HS-5 (cell line): ENCODE measurements around the gene TOP1.
"Not testable (repeated sequence)": the region's sequence is repeated elsewhere in the genome, so short reads cannot be mapped to it uniquely, and the experiment has no call there.

Experiments used
- DNase-seq: peaks from one replicate; pipeline ENCODE4 v3.0.0-alpha.2; 2012; ENCODE audit warnings: low read depth

Gene TOP1

GRCh38 chr20:41131594-41132387 is 103.2 kb downstream of the TOP1 start:
- no peak for DNase-seq

DNA sequence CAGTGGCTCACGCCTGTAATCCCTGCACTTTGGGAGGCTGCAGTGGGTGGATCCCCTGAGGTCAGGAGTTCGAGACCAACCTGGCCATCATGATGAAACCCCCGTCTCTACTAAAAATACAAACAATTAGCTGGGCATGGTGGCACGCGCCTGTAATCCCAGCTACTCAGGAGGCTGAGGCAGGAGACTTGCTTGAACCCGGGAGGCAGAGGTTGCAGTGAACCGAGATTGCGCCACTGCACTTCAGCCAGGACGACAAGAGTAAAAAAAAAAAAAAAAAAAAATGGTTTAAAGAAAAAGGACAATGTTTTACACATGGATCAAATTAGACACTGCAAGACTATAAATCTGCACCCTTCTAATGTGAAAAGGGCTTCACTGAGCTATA is 103.8 kb downstream of the TOP1 start:
- DNase-seq: not testable (repeated sequence)

- no peak for DNase-seq
Observed at GRCh38 chr20:41133709-41134361, 105.2 kb downstream of the TOP1 start.

- DNase-seq: no peak
Observed at GRCh38 chr20:41134362-41135186, 106.0 kb downstream of the TOP1 start.

GRCh38 chr20:41135187-41135887 is 106.7 kb downstream of the TOP1 start:
- no peak for DNase-seq

- no peak for DNase-seq
Observed at GRCh38 chr20:41135888-41136679, 107.5 kb downstream of the TOP1 start.

GRCh38 chr20:41136680-41137613 is 108.3 kb downstream of the TOP1 start, which contains the start of gene PLCG1:
Gene PLCG1 (plus strand): TSS chr20:41137543. CDS start chr20:41137642, 99 bp downstream.
- DNase-seq: no peak

GRCh38 chr20:41137614-41138474 is 109.2 kb downstream of the TOP1 start:
- DNase-seq: no peak

DNA sequence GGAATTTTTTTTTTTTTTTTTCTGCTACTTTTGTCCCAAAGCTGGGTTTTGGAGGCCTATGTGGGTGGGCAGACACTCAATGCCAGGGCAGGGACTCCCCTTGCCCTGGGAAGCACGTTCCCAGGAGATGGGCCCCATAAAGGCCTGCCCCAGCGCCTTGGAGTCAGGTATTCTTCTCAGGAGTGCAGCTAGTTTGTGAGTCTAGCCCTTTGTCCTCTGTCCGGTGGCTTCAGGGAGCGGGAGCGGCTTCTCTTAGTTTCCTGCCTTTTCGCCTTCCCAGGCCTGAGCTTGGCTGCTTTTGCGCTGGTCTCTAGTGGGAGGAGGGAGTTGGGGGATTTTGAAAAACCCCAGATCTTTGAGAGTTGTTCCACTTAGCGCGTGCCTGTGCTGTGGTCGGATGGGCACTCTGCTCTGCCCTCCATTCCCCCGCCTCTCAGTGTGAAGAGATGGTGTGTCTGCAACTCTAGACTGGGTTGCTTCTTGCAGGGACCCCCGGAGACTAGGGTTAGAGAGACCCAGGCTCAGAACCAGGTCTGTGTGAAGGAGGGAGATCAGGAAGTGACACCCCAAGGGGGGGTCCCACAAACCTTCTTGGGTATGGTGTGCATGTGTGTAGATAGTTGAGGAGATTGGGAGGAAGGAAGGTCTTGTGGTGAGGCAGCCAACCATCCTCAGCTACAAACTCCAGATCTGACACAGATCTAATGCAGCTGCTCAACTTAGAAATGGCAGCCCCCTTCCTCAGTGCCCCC is 110.0 kb downstream of the TOP1 start:
- no peak for DNase-seq

DNA sequence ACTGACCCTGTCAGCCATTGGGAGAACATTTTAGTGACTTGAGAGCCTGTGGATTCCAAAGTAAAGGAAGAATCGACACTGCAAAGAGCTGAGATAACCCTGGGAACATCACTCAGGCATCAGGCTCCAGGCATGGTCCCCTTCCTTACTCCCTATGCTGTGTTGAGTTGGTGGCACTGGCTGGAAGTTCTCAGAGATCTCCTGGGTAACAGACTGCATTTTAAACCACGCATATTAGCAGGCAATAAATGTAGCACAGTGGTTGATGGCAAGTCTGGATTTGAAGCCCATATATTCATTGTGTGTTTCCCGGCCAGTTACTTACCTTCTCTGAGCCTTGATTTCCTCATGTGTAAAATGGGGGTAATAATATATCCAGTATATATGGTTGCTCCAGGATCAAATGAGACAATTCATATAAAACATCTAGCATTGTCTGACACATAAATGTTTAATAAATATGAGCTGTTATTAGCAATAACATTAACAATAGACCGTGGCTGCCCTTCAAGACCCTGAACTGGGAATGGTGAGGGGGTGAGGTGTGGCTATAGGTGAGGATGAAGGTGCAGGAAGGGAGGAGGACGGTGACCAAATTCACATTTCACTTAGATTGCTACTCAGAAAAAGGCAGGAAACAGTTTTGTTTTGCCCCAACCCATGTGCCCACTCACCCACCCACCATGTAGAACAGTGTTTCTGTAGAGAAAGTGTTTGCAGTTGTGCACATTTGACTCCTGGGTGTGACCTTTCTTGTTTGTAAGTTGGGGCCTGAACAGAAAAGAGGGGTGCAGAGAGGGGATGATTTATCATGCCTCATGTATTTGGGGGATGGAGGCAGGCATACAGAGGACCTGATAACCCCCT is 110.8 kb downstream of the TOP1 start:
- DNase-seq: no peak

DNA sequence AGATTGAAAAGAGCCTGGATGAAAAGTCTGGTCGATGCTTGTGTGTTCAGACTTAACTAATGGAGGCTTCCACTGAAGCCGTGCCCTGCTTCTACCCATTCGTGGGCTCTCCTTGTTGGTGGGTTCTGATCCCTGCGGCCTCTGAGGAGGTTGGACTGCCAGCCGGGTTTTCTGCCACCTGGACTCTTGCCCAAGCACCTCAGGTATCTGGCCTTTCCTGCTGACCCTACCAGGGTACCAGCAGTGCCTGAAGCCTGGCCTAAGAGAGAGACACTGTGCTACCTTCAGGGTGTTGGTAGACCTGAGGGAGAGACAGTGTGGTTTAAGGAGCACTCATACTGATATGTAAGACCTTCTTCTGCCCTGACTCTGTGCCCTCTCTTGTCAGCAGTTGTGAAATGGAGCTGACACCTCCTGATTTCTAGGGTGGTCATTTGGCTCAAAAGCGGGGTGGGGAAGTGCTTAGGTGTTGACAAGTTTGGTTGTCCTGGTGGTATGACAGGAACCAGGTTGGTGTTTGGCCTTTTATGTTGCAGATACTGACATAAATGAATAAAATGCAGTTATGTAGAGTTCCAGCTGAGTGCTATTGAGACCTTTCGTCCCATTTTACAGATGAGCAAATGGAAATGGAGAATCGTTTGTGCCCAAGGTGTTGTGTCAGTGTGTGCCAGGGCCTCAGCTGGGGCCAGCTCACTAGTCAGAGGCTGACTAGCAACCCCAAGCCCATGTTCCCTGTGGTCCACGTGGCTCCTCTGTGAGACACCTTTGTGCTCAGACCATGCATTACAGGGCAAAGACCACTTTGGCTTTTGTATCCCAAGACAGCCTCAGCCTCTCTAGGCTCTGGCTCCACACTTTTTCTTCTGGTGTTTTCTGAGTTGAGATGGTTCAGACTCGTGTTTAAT is 111.9 kb downstream of the TOP1 start:
- DNase-seq: no peak

DNA sequence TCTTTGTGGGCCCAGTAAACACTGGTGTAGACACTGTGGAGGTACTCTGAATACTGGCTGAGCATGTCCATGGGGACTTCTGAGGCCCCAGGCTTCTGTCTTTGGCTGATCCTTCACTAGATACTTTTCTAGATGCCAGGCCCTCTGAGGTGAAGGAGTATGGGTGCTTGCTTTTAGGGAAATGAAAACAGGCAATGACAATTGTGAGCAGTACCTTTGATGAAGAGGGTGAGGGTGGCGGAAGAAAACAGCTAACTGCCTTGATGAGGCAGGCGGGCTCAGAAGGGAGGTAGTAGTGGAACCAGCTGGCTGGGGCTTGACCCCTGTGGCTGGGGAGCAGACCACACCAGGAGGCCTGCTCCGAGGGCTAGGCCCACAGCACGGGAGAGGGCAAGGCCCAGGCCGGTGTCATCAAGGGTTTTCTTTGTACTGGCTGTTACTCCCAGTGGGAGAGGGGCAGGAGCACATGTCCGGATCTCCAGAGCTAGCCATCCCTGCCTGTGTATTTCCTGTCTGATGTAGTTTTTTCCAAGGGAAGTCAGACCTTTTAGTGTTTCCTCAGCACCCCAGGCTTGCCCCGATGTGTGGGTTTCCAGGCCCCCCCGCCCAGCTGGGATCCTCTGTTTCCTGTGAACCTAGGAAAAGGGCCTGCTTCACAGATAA is 112.7 kb downstream of the TOP1 start:
- DNase-seq: no peak

- DNase-seq: no peak
Observed at GRCh38 chr20:41142245-41142644, 113.6 kb downstream of the TOP1 start.

GRCh38 chr20:41142919-41143318 is 114.3 kb downstream of the TOP1 start:
- DNase-seq: no peak

DNA sequence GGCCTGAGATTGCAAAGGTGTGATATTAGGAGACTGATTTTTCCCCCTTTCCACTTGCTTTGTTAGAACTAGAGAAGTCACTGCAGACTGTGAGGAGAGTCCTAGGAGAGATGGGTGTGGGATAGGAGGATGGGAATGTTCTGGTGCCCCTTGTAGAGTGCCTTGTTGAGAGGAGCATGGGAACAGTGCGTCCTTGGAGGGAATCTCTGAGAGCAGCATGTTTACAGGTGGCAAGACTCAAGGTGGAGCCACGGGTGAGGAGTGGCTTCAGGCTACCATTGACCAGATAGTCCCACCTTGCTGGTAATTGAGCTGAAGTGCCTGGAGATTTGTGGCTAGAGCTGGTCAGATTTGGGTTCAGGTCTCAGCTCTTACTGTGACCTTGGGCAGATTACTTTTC is 114.7 kb downstream of the TOP1 start:
- DNase-seq: no peak

GRCh38 chr20:41145317-41145716 is 116.7 kb downstream of the TOP1 start:
- no peak for DNase-seq
